Measurements from ENCODE around the gene MIGA1.
"Not testable (repeated sequence)": the region's sequence is repeated elsewhere in the genome, so short reads cannot be mapped to it uniquely, and the experiment has no call there.

The MIGA1 gene

GRCh38 chr1:77900687-77901293 is 121.3 kb downstream of the MIGA1 start:
- Mint-ChIP-seq H3K4me1 (no peaks in the 10 kb centered on the region), H3K27ac (no peak overlapping the region), H3K36me3 (no peaks in the 10 kb centered on the region), H3K9me3 (no peaks in the 10 kb centered on the region), H3K4me3 (no peak overlapping the region)
- DNase-seq (ENCODE audit: low spot score in 2 of 2) (no peak), ATAC-seq (no peak)

GRCh38 chr1:77905603-77906002 is 126.2 kb downstream of the MIGA1 start:
- Mint-ChIP-seq H3K9me3 (no peaks in the 10 kb centered on the region), H3K4me3 (no peak overlapping the region), H3K4me1 (no peaks in the 10 kb centered on the region), H3K36me3 (no peaks in the 10 kb centered on the region), H3K27ac (no peak overlapping the region)
- ATAC-seq (no peak), DNase-seq (ENCODE audit: low spot score in 2 of 2) (no peak)

GRCh38 chr1:77906019-77906545 is 126.6 kb downstream of the MIGA1 start:
- no peak for ATAC-seq
- no peaks in the 10 kb centered on the region for H3K36me3 Mint-ChIP-seq

GRCh38 chr1:77906624-77907023 is 127.2 kb downstream of the MIGA1 start:
- Mint-ChIP-seq H3K27ac (no peak overlapping the region), H3K9me3 (no peaks in the 10 kb centered on the region), H3K36me3 (no peaks in the 10 kb centered on the region), H3K4me1 (no peaks in the 10 kb centered on the region), H3K4me3 (no peak overlapping the region)
- no peak for ATAC-seq
- no peak for DNase-seq (ENCODE audit: low spot score in 2 of 2)

More at GRCh38 chr1:77906019-77906545, 126.6 kb downstream of the MIGA1 start:
- no peaks in the 10 kb centered on the region for H3K9me3 Mint-ChIP-seq
- no peak overlapping the region for H3K27ac Mint-ChIP-seq
- no peaks in the 10 kb centered on the region for H3K4me1 Mint-ChIP-seq
- no peak for DNase-seq (ENCODE audit: low spot score in 2 of 2)
- H3K4me3 Mint-ChIP-seq, result no peak overlapping the region

- no peaks in the 10 kb centered on the region for H3K36me3 Mint-ChIP-seq
- H3K27ac Mint-ChIP-seq, result no peak overlapping the region
- no peak overlapping the region for H3K4me3 Mint-ChIP-seq
- H3K9me3 Mint-ChIP-seq, result no peaks in the 10 kb centered on the region
- DNase-seq (ENCODE audit: low spot score in 2 of 2) (no peak), ATAC-seq (no peak)
- no peaks in the 10 kb centered on the region for H3K4me1 Mint-ChIP-seq
Observed at GRCh38 chr1:77910116-77910515, 130.7 kb downstream of the MIGA1 start.

- H3K36me3 Mint-ChIP-seq; H3K9me3 Mint-ChIP-seq; DNase-seq (ENCODE audit: low spot score in 2 of 2); ATAC-seq; H3K27ac Mint-ChIP-seq; H3K4me3 Mint-ChIP-seq; H3K4me1 Mint-ChIP-seq: not testable (repeated sequence)
Observed at GRCh38 chr1:77918918-77919317, 139.5 kb downstream of the MIGA1 start.

- Mint-ChIP-seq H3K4me1 (peaks cover 5% of the 10 kb centered on the region), H3K36me3 (no peaks in the 10 kb centered on the region), H3K27ac (no peak overlapping the region), H3K9me3 (no peaks in the 10 kb centered on the region), H3K4me3 (no peak overlapping the region)
- ATAC-seq, result no peak
- no peak for DNase-seq (ENCODE audit: low spot score in 2 of 2)
Observed at GRCh38 chr1:77925518-77925917, 146.1 kb downstream of the MIGA1 start.

- Mint-ChIP-seq H3K27ac (no peak overlapping the region), H3K4me3 (peak overlapping the region; percentile 42), H3K9me3 (no peaks in the 10 kb centered on the region), H3K36me3 (no peaks in the 10 kb centered on the region), H3K4me1 (peaks cover 5% of the 10 kb centered on the region)
- ATAC-seq (no peak), DNase-seq (ENCODE audit: low spot score in 2 of 2) (no peak)
Observed at GRCh38 chr1:77925956-77926355, 146.5 kb downstream of the MIGA1 start.

- no peak for ATAC-seq
- no peak overlapping the region for H3K27ac Mint-ChIP-seq
Observed at GRCh38 chr1:77926561-77927357, 147.3 kb downstream of the MIGA1 start.

GRCh38 chr1:77927414-77927813 is 148.0 kb downstream of the MIGA1 start:
- no peaks in the 10 kb centered on the region for H3K9me3 Mint-ChIP-seq
- H3K4me3 Mint-ChIP-seq, result no peak overlapping the region
- DNase-seq (ENCODE audit: low spot score in 2 of 2) (no peak), ATAC-seq (no peak)
- H3K36me3 Mint-ChIP-seq, result no peaks in the 10 kb centered on the region
- H3K4me1 Mint-ChIP-seq, result peaks cover 5% of the 10 kb centered on the region
- no peak overlapping the region for H3K27ac Mint-ChIP-seq

More at GRCh38 chr1:77926561-77927357, 147.3 kb downstream of the MIGA1 start:
- no peak for DNase-seq (ENCODE audit: low spot score in 2 of 2)
- Mint-ChIP-seq H3K4me1 (peaks cover 5% of the 10 kb centered on the region), H3K36me3 (no peaks in the 10 kb centered on the region), H3K9me3 (no peaks in the 10 kb centered on the region), H3K4me3 (peak overlapping the region; percentile 42)
